Measurements from ENCODE around the gene BCAT1.

Gene BCAT1

DNA sequence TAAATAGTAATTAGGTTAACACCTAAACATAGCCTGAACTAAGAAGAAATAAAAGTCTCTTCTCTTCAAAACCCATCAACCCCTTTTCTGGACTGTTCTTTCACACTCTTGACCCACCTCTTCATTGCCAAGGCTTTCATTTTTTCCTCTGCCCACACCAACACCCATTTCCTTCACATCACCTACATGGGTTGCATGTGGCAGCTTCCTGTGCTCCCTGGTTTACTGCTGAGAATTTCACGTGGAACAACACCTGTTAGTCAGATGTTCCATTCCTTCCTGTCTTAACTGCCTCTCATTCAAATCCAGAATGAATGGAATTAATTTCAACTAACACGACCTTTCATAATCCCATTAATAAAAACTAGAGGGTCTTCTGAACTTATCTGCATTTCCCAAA, 157.3 kb downstream of the BCAT1 start:
- no peak for DNase-seq (ENCODE audit: low read depth)
- no peak overlapping the region for H3K4me3 ChIP-seq (ENCODE audit: low read length)
- TF ChIP-seq, protein P1, sequence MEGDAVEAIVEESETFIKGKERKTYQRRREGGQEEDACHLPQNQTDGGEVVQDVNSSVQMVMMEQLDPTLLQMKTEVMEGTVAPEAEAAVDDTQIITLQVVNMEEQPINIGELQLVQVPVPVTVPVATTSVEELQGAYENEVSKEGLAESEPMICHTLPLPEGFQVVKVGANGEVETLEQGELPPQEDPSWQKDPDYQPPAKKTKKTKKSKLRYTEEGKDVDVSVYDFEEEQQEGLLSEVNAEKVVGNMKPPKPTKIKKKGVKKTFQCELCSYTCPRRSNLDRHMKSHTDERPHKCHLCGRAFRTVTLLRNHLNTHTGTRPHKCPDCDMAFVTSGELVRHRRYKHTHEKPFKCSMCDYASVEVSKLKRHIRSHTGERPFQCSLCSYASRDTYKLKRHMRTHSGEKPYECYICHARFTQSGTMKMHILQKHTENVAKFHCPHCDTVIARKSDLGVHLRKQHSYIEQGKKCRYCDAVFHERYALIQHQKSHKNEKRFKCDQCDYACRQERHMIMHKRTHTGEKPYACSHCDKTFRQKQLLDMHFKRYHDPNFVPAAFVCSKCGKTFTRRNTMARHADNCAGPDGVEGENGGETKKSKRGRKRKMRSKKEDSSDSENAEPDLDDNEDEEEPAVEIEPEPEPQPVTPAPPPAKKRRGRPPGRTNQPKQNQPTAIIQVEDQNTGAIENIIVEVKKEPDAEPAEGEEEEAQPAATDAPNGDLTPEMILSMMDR (conservative IDR thresholded peaks at IDR 0.05; ENCODE audit: low read length) = no peak

DNA sequence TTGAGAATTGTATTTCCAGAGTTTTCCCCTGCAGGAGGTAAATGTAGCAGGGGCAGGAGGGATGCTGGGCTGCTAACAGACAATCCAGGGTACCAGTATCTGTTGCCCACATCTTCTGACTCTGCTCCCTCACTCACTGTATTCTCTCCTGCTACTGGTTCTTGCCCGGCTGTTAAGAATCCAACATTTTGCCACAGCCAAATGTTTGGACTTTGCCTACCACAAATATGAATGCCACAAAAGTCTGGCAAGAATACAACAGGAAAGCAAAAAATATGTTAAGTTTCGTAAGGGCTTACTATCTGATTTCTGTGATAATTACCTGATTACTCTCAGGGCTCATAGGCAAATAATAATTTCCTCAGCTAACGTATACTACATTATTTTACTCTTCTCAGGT, 160.0 kb downstream of the BCAT1 start:
- H3K4me3 ChIP-seq (ENCODE audit: low read length) = no peak overlapping the region
- DNase-seq (ENCODE audit: low read depth) = peak; percentile 30
- TF ChIP-seq, protein P1 (conservative IDR thresholded peaks at IDR 0.05; ENCODE audit: low read length) = no peak

DNA sequence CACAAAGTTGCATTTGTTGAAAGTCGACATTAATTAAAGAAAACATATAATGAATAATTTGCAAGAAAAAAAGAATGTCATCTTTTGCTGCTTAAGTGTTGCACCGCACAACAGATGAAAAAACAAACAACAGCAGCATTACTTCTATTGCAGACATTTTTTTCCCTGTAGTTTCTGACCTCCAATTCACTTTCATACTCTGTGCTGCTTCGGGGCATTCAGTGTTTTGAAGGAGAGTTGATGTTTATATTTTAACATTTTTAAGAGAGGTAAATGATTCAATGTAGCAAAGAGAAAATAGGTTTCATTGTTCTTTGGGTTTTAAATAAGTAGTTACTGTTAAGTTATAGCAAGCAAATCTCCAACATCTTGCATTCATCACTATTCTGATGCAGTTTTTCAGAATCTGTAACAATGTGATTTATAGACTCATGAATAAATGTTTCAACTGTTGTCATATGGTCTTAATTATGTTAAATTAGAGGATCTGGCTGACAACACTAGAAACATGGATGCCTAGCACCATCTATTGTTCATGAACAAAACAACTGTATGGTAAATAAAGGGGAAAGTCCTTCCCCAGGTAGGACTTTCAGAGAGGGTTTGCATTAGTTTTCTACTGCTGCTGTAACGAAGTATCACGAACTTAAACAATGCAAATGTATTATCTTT, 168.1 kb downstream of the BCAT1 start:
- no peak overlapping the region for H3K4me3 ChIP-seq (ENCODE audit: low read length)
- DNase-seq (ENCODE audit: low read depth) = peak; percentile 50
- TF ChIP-seq, protein P1 (conservative IDR thresholded peaks at IDR 0.05; ENCODE audit: low read length) = peak; percentile 40

DNA sequence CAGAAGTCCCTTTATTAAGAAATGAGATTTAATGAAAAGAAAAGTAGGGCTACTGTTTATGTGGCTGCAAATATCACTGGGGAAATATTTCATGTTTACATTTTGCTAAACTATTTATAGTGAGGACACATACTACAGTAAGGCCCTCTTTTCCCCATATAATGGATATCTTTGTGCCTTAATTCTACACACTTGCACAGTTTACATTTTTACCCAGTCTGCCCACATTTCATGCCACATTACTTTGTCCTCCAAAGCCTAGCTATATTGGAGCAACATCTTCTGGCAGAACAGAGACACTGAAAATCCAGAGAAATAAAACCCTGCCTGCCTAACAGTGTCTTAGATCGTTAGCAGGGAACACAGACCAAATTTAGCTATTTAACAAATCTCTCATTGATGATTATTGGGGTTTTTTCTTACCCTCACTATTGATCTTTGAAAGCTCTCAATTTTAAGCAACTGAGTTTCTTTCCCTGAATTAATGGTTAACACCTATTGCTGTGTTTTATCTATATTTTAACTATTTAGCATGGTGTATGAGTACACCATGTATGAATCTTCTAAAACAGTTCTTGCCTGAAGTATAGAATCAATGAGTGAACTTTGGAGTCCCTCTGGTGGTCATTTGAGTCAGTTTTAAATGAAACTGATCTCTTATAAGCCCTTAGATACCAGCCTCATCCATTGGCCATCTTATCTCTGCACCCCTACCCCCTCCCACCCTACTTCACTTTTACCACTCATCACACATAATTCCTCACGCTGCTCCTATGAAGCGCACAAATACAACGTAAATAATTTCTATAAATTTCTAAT, 170.2 kb downstream of the BCAT1 start:
- TF ChIP-seq, protein P1 (conservative IDR thresholded peaks at IDR 0.05; ENCODE audit: low read length) = peak; percentile 56
- DNase-seq (ENCODE audit: low read depth) = peak; percentile 41

DNA sequence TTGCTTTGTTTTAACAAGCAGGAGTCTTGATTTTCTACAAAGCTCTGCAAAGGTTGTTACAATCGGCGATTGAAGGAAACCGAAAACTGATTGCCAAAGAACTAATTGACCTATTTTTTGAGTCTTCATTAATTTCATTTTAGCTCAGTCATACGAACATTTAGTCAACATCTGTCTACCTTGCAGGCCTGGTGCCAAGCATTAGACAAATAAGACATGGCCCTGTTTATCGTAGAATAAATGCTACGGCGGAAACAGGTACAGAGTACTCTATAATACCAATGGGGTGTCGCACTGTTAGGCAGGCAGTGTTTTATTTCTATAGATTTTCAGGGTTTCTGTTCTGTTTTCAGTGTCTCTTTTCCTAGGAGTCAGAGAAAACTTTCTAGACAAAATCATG, 171.5 kb downstream of the BCAT1 start:
- TF ChIP-seq, protein P1 (conservative IDR thresholded peaks at IDR 0.05; ENCODE audit: low read length) = no peak
- H3K4me3 ChIP-seq (ENCODE audit: low read length) = no peak overlapping the region
- DNase-seq (ENCODE audit: low read depth) = no peak

More for the DNA sequence above, 170.2 kb downstream of the BCAT1 start:
- no peak overlapping the region for H3K4me3 ChIP-seq (ENCODE audit: low read length)

DNA sequence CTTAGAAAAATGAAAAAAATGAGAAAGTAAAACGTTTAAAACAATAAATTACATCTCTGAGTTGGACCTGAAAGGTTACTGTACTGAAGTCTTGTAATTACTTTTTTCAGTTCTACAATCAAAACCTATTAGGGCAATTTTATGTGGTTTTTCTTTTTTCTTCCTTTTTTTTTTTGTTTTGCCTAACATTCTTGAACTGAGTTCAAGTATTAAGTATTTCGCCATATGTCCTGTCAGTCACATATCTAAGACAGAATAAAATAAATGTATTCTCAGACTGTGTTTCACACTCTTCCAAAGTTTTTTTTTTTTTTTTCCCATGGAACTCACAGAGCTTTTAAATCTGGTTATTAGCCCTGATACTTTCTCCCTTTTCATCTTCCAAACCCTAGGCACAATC, 172.0 kb downstream of the BCAT1 start:
- DNase-seq (ENCODE audit: low read depth) = peak; percentile 5
- H3K4me3 ChIP-seq (ENCODE audit: low read length) = no peak overlapping the region
- TF ChIP-seq, protein P1 (conservative IDR thresholded peaks at IDR 0.05; ENCODE audit: low read length) = no peak

DNA sequence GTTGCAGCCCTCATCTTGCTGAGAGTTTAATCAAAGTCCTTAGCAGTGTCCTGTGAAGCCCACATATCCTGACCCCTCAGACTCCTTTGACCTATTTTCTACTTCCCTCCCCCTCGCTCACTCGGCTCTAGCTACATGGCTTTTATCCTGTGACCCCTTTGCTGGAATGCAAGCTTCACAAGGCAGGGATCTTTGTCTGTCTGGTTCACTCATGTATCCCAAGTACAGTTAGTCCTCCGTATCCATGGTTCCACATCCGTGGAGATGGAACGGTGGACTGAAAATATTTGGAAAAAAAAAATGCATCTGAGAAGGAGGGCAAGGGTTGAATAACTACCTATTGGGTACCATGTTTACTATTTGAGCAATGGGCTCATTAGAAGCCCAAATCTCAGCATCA, 173.8 kb downstream of the BCAT1 start:
- no peak for DNase-seq (ENCODE audit: low read depth)
- no peak overlapping the region for H3K4me3 ChIP-seq (ENCODE audit: low read length)

More for the DNA sequence above, 173.8 kb downstream of the BCAT1 start:
- TF ChIP-seq, protein P1 (conservative IDR thresholded peaks at IDR 0.05; ENCODE audit: low read length) = no peak
